Neutrophil (primary cell): ENCODE measurements around the gene ERICH3.
"Not testable (repeated sequence)": the region's sequence is repeated elsewhere in the genome, so short reads cannot be mapped to it uniquely, and the experiment has no call there.

Experiments
- H3K27ac ChIP-seq: fragments of 200-600 bp; sonication (generic); 2 replicates; pipeline ENCODE4 v1.5.1; 2016; ENCODE audit warnings: mild to moderate bottlenecking, moderate library complexity
- H3K27me3 ChIP-seq: fragments of 200-600 bp; sonication (generic); 2 replicates; pipeline ENCODE4 v1.6.0; 2016; ENCODE audit warnings: mild to moderate bottlenecking
- H3K36me3 ChIP-seq: fragments of 200-600 bp; sonication (generic); 2 replicates; pipeline ENCODE4 v1.5.1; 2017
- H3K4me1 ChIP-seq, 2 experiments: fragments of 200-600 bp in 1 of 2; sonication (generic) in 1 of 2; 1 replicate in 1 of 2; 2 replicates in 1 of 2; pipeline versions ENCODE4 v1.5.1 to v1.6.1; 2013 to 2016; ENCODE audit warnings: low read depth in 1 of 2, low read length in 1 of 2, mild to moderate bottlenecking in 1 of 2, moderate library complexity in 1 of 2; ENCODE audit not compliant: control insufficient read depth in 1 of 2, insufficient read depth in 1 of 2
- H3K4me3 ChIP-seq, 2 experiments: fragments of 200-600 bp in 1 of 2; sonication (generic) in 1 of 2; 1 replicate in 1 of 2; 2 replicates in 1 of 2; pipeline ENCODE4 v1.5.1; 2013 to 2016; ENCODE audit warnings: low read depth in 1 of 2, low read length in 1 of 2, mild to moderate bottlenecking in 1 of 2, moderate library complexity in 1 of 2
- H3K9me3 ChIP-seq: fragments of 200-600 bp; sonication (generic); 2 replicates; pipeline ENCODE4 v1.5.1; 2016
- CTCF ChIP-seq: fragments of 200-600 bp; sonication (generic); IDR thresholded peaks from 2 replicates; pipeline ENCODE4 v1.5.1; 2016; ENCODE audit warnings: antibody characterized with exemption

The ERICH3 gene

GRCh38 chr1:74677926-74678325 is 4.3 kb upstream of the ERICH3 start:
- no peak overlapping the region for H3K27ac ChIP-seq
- TF ChIP-seq CTCF: no peak
- peaks cover 26% of the 10 kb centered on the region for H3K27me3 ChIP-seq
- H3K9me3 ChIP-seq: no peaks in the 10 kb centered on the region
- H3K4me3 ChIP-seq: no peak overlapping the region
- no peaks in the 10 kb centered on the region for H3K36me3 ChIP-seq
- no peaks in the 10 kb centered on the region for H3K4me1 ChIP-seq

GRCh38 chr1:74674278-74675048 is 871 bp upstream of the ERICH3 start:
- no peaks in the 10 kb centered on the region for H3K4me1 ChIP-seq
- H3K36me3 ChIP-seq: no peaks in the 10 kb centered on the region
- peaks cover 38% of the 10 kb centered on the region for H3K27me3 ChIP-seq
- H3K27ac ChIP-seq: no peak overlapping the region
- no peak overlapping the region for H3K4me3 ChIP-seq
- no peak for TF ChIP-seq CTCF
- H3K9me3 ChIP-seq: no peaks in the 10 kb centered on the region

- not testable (repeated sequence) for H3K27ac ChIP-seq, H3K36me3 ChIP-seq, H3K4me1 ChIP-seq, H3K9me3 ChIP-seq, H3K4me3 ChIP-seq
- H3K27me3 ChIP-seq: peaks cover 38% of the 10 kb centered on the region
Measured at GRCh38 chr1:74670866-74671265, 2.7 kb downstream of the ERICH3 start.

GRCh38 chr1:74654708-74655107 is 18.9 kb downstream of the ERICH3 start:
- TF ChIP-seq CTCF: no peak
- H3K27ac ChIP-seq: no peak overlapping the region
- no peaks in the 10 kb centered on the region for H3K36me3 ChIP-seq
- H3K27me3 ChIP-seq: no peaks in the 10 kb centered on the region
- H3K9me3 ChIP-seq: no peaks in the 10 kb centered on the region
- H3K4me3 ChIP-seq: no peak overlapping the region
- no peaks in the 10 kb centered on the region for H3K4me1 ChIP-seq

- no peaks in the 10 kb centered on the region for H3K9me3 ChIP-seq
- no peaks in the 10 kb centered on the region for H3K36me3 ChIP-seq
- H3K27ac ChIP-seq: no peak overlapping the region
- no peaks in the 10 kb centered on the region for H3K4me1 ChIP-seq
- H3K27me3 ChIP-seq: no peaks in the 10 kb centered on the region
- TF ChIP-seq CTCF: no peak
- H3K4me3 ChIP-seq: no peak overlapping the region
Measured at GRCh38 chr1:74652711-74653139, 20.9 kb downstream of the ERICH3 start.

GRCh38 chr1:74650561-74650960 is 23.0 kb downstream of the ERICH3 start:
- Histone ChIP-seq H3K36me3 (no peaks in the 10 kb centered on the region), H3K27ac (no peak overlapping the region), H3K27me3 (no peaks in the 10 kb centered on the region), H3K4me3 (no peak overlapping the region), H3K9me3 (no peaks in the 10 kb centered on the region), H3K4me1 (no peaks in the 10 kb centered on the region)
- TF ChIP-seq CTCF: no peak
